NCI-H1417 treated with DMSO at 0.1 percent for 48 hours (cell line): ENCODE data around the gene CTIF.

ENCODE experiments used
- DNase-seq: peaks from one replicate; lab custom pipeline; 2025; lab: John Stamatoyannopoulos, UW

CTIF gene

GRCh38 chr18:48575658-48576456 lies 37.0 kb downstream of the CTIF start:
- no peak for DNase-seq

GRCh38 chr18:48576457-48576771 lies 37.6 kb downstream of the CTIF start:
- DNase-seq: no peak

DNA sequence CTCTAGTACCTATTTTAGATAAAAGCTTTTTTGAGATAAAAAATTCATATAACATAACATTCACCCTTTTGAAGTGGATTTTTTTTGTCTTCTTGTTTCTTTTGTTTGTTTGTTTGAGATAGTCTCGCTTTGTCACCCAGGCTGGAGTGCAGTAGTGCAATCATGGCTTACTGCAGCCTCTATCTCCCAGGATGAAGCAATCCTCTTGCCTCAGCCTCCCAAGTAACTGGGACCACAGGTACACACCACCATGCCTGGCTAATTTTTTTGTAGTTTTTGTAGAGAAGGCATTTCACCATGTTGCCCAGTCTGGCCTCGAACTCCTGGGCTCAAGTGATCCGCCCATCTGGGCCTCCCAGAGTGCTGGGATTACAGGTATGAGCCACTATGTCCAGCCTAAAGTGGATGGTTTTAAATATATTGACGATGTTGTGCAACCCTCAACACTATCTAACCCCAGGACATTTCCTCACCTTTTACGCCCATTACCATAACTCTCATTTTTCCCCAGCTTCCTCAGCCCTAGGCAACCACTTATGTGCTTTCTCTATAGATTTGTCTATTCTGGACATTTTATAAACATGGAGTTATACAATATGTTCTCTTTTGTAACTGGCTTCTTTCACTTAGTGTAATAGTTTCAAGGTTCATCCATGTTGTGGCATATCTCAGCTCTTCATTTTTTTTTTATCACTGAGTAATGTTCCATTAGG lies 38.8 kb downstream of the CTIF start:
- no peak for DNase-seq

- DNase-seq: no peak
These were observed 39.5 kb downstream of the CTIF start for GRCh38 chr18:48578289-48578688.

DNA sequence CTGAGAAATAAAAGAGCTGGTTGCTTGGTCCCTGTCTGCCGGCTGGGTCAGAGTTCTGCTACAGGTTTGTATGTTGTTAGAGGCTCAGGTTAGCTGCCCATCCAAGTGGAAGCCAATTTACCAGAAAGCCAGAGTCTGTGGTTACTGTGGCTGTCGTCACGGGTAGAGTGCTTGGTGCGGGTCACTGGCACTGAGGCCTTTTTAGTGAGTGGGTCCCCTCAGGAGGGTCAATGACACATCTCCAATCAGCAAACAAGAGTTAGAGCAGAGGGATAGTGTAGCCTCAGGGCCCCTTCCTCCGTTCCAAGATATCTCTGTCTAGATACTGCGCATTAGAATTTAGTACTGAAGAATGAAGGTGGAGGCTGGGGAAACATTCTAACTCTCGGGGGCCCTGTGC lies 41.2 kb downstream of the CTIF start:
- no peak for DNase-seq

- DNase-seq: no peak
These were observed 42.0 kb downstream of the CTIF start for GRCh38 chr18:48580782-48581181.

DNA sequence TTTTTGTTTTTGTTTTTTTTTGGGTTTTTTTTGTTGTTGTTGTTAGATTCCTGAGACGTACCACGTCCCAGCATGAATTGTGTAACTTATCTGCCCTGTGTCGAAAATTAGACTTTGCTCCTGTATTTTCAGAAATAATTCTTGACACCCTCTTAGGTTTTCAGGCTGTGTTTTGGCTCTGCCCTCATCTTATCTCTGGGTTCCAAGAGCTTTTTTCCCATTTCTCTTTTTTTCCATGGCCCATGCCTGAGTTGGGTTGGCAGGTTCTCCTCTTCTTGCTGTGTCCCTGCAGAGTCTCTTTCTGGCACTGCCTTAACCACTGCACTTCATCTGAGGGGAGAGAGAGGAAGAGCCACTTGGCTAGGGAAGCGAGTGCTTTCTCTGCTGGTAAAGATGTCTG lies 42.4 kb downstream of the CTIF start:
- no peak for DNase-seq

DNA sequence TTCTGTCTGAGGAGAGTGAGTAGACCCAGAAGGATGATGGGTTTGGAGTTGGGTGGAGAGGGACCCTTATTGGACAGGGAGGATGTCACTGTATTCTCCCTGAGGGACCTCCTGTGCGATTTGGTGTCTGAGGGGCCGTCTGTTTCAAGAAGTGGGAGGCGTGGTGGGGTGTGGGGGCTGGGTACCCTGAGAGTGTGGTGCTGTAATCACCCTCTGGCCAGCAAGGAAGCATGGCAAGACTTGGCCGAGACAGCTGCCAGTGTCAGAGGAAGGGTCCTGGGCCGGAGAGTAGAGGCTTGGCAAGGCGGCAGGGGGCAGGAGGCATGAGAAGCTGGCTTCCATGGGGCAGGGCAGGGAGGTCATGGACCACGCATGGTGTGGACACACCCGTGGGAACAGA lies 43.1 kb downstream of the CTIF start:
- DNase-seq: no peak

DNA sequence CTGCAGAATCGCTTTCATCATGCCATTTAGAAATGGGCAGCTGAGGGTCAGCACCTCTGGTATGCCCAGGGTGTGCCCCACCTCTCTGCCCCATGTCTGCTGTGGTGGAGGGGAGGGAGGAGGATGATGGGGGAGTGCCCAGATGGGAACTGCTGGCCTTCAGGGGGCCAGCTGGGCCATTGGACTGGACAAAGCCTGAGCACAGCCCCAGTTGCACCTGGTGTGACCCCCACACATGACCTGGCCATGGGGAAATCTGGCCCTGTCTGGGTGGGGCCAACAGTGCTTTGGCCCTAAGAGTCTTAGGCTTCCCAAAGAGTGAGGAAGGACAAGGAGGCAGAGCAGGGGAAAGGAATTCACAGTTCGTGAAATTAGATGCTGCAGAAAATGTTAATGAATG lies 44.1 kb downstream of the CTIF start:
- DNase-seq: no peak

GRCh38 chr18:48583573-48583972 lies 44.7 kb downstream of the CTIF start:
- DNase-seq: no peak

- no peak for DNase-seq
These were observed 51.1 kb downstream of the CTIF start for GRCh38 chr18:48589797-48590519.

GRCh38 chr18:48590678-48591077 lies 51.8 kb downstream of the CTIF start:
- DNase-seq: no peak

DNA sequence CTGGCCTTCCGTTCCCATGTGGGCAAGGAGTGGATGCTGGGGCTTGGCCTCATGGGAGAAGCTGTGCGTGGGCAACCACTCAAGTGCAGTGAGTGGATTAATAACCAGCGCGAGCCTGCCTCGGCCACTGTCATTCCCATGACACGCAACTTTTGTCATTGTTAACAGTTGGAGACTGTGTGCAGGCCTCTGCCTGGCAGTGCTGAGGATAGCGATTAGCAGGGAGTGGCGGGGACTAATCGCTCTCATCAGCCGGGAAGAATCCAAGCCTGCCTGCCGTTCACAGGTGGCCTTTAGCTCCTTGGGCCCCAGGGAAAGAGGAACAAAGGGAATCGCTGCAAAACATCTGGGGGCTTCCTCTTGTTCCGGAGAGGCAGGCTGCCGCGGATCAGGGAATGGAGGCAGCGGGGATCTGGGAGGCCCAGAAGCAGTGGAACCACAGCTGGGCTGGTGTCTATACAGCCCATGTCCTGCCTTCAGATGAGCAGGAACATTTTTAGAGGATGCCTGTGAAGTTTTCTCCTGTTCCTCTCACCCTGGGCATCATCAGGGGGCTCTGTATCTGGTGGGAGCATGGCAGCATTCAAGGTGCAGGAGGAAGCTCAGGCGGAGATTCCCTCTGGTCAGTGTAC lies 53.8 kb downstream of the CTIF start:
- DNase-seq: no peak

GRCh38 chr18:48594471-48595094 lies 55.8 kb downstream of the CTIF start:
- DNase-seq: no peak

- no peak for DNase-seq
These were observed 56.9 kb downstream of the CTIF start for GRCh38 chr18:48595703-48596218.

- no peak for DNase-seq
These were observed 58.3 kb downstream of the CTIF start for GRCh38 chr18:48597110-48597509.

GRCh38 chr18:48597671-48598070 lies 58.8 kb downstream of the CTIF start:
- no peak for DNase-seq

- DNase-seq: no peak
These were observed 60.6 kb downstream of the CTIF start for GRCh38 chr18:48599391-48599790.

DNA sequence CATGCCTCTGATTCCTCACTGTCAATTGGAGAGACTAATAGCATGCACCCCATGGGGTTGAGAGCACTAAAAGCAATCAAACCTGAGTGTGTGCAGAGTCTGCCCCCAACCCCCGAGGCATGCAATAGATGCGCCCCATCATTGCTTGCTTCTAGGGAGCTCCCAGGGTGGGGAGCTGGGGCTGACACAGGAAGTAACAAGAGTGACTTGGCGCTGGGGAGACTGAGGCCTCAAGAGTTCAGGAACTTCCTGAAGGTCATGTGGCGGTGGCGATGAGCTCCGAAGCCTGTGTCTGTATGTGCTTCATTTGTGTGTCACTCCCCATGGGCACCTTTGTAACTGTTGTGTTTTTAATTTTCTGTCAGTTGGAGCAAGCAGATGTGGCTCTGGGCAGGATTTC lies 61.2 kb downstream of the CTIF start:
- no peak for DNase-seq

GRCh38 chr18:48600456-48601090 lies 61.7 kb downstream of the CTIF start:
- DNase-seq: no peak

DNA sequence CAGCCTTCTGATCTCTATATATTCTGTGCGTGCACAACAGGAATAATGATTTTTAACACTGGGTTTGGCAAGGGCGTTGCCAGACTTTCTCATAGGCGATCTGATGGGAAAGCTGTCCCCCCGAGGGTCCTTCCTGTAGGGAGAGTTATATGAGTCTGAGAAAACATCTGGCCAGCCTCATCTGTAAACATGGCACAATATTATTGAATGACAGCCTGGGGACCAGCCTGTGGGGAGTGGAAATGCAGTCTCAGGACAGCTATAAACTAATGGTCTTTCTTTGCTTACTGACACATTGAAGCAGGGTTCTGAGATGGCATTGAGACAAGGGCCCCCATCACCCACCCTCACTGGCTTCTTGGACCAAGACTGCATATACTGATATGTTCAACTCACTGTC lies 62.5 kb downstream of the CTIF start:
- DNase-seq: no peak
